Forelimb muscle (tissue), 1 donor: Measurements from ENCODE around the gene NRSN2. TPM values are rescaled to one million over a fixed set of nuclear protein-coding genes. Genes with fewer than 3 reads are reported as not detected.

Experiments
- DNase-seq: peaks from one replicate; pipeline ENCODE4 v3.0.0-alpha.2; 2013; ENCODE audit warnings: low read depth
- polyA plus RNA-seq: library from polyadenylated mRNA; unstranded; fragments of 120-200 nt; gene quantifications from one replicate; pipeline ENCODE4 v1.2.1, GENCODE V29; 2013; ENCODE audit not compliant: insufficient read length

The NRSN2 gene
- 24.4 TPM for polyA plus RNA-seq

- DNase-seq = no peak
Measured at GRCh38 chr20:346640-347316, at the start of gene NRSN2. Gene NRSN2, plus strand, starts transcription at chr20:347111. Its CDS starts 2,533 bp downstream, at chr20:349644.

- no peak for DNase-seq
Measured at GRCh38 chr20:297925-298775, 48.8 kb upstream of the NRSN2 start.

GRCh38 chr20:298776-299391 lies 48.0 kb upstream of the NRSN2 start:
- no peak for DNase-seq

GRCh38 chr20:300345-300990 lies 46.4 kb upstream of the NRSN2 start:
- no peak for DNase-seq

- DNase-seq = no peak
Measured at GRCh38 chr20:301886-302848, 44.7 kb upstream of the NRSN2 start.

- no peak for DNase-seq
Measured at GRCh38 chr20:305745-306144, 41.2 kb upstream of the NRSN2 start.

GRCh38 chr20:308427-309038 lies 38.4 kb upstream of the NRSN2 start:
- DNase-seq = no peak

GRCh38 chr20:309306-309840 lies 37.5 kb upstream of the NRSN2 start:
- no peak for DNase-seq

GRCh38 chr20:309841-310644 lies 36.9 kb upstream of the NRSN2 start:
- DNase-seq = peak; percentile 97

GRCh38 chr20:310645-311044 lies 36.3 kb upstream of the NRSN2 start:
- DNase-seq = no peak

GRCh38 chr20:311609-312008 lies 35.3 kb upstream of the NRSN2 start:
- no peak for DNase-seq

GRCh38 chr20:312067-312466 lies 34.8 kb upstream of the NRSN2 start:
- DNase-seq = no peak

- no peak for DNase-seq
Measured at GRCh38 chr20:312866-313265, 34.0 kb upstream of the NRSN2 start.

GRCh38 chr20:313402-313801 lies 33.5 kb upstream of the NRSN2 start:
- no peak for DNase-seq

GRCh38 chr20:313948-314347 lies 33.0 kb upstream of the NRSN2 start:
- no peak for DNase-seq

- DNase-seq = no peak
Measured at GRCh38 chr20:316316-317068, 30.4 kb upstream of the NRSN2 start.

- DNase-seq = no peak
Measured at GRCh38 chr20:324177-325044, 22.5 kb upstream of the NRSN2 start.
